Renal cortex interstitium (tissue), 11 donors: ENCODE results near the gene SAPCD2. TPM values are rescaled to one million over a fixed set of nuclear protein-coding genes. Genes with fewer than 3 reads are reported as not detected.

Experiments used
- DNase-seq, 11 donors: peaks; one replicate each; pipeline ENCODE4 v3.0.0-alpha.2; 2013; ENCODE audit warnings: low read depth in 9 of 11, low spot score in 4 of 11; ENCODE audit errors: extremely low read depth in 1 of 11
- polyA plus RNA-seq, 3 donors: library from polyadenylated mRNA; unstranded; fragments of 120-200 nt; gene quantifications; one replicate each; pipeline ENCODE4 v1.2.1, GENCODE V29; 2013; ENCODE audit not compliant: insufficient read length in 3 of 3

The SAPCD2 gene
- polyA plus RNA-seq, 3 donors, result 6.6 to 9.2 (median 6.8) TPM

- no peak for DNase-seq
Observed at GRCh38 chr9:137014776-137015539, 55.4 kb downstream of the SAPCD2 start.

GRCh38 chr9:137014166-137014565 is 56.2 kb downstream of the SAPCD2 start:
- no peak for DNase-seq

- no peak for DNase-seq
Observed at GRCh38 chr9:137013571-137013940, 56.8 kb downstream of the SAPCD2 start.

- DNase-seq, result no peak
Observed at GRCh38 chr9:137012694-137013570, 57.4 kb downstream of the SAPCD2 start.

Other genes starting within 250 kb of the SAPCD2 start
- gene AJM1, start 228.1 kb downstream of the SAPCD2 start, polyA plus RNA-seq, result 1 to 10 TPM in 2 of 3 donors, under 1 TPM in 1; 0.64 to 1.7 (median 1.5) TPM
- 100 to 1,000 TPM in 1 of 3 donors, 10 to 100 TPM in 2; 63.4 to 111 (median 93.7) TPM for gene PHPT1, start 221.1 kb downstream of the SAPCD2 start, polyA plus RNA-seq
- gene MAMDC4, start 218.2 kb downstream of the SAPCD2 start, polyA plus RNA-seq, result 10 to 100 TPM in 1 of 3 donors, 1 to 10 TPM in 2; 4.8 to 10.9 (median 9.9) TPM
- 100 to 1,000 TPM; 322 to 427 (median 394) TPM for gene EDF1, start 204.2 kb downstream of the SAPCD2 start, polyA plus RNA-seq
- 10 to 100 TPM; 10.2 to 15.9 (median 14.7) TPM for gene TRAF2, start 184.0 kb downstream of the SAPCD2 start, polyA plus RNA-seq
- gene FBXW5, start 125.8 kb downstream of the SAPCD2 start, polyA plus RNA-seq, result 10 to 100 TPM; 33.7 to 58.7 (median 54.3) TPM
- gene C8G, start 125.3 kb downstream of the SAPCD2 start, polyA plus RNA-seq, result 1 to 10 TPM in 1 of 3 donors, under 1 TPM in 2; 0.44 to 1.4 (median 0.57) TPM
- gene LCN12, start 118.3 kb downstream of the SAPCD2 start, polyA plus RNA-seq, result 10 to 100 TPM; 17.8 to 47.3 (median 24.5) TPM
- 100 to 1,000 TPM in 1 of 3 donors, 10 to 100 TPM in 2; 42.1 to 113 (median 66.3) TPM for gene PTGDS, start 93.1 kb downstream of the SAPCD2 start, polyA plus RNA-seq
- gene LCNL1, start 87.6 kb downstream of the SAPCD2 start, polyA plus RNA-seq, result under 1 TPM; 0.14 to 0.40 (median 0.39) TPM
- 10 to 100 TPM; 23.7 to 40.2 (median 39.3) TPM for gene PAXX, start 78.1 kb downstream of the SAPCD2 start, polyA plus RNA-seq
- under 1 TPM; 0.37 to 0.75 (median 0.39) TPM for gene CLIC3, start 74.0 kb downstream of the SAPCD2 start, polyA plus RNA-seq
- gene ABCA2, start 42.3 kb downstream of the SAPCD2 start, polyA plus RNA-seq, result 10 to 100 TPM; 43.4 to 66.6 (median 61.6) TPM
- gene FUT7, start 38.5 kb downstream of the SAPCD2 start, polyA plus RNA-seq, result under 1 TPM; 0.07 to 0.15 (median 0.12) TPM
- gene NPDC1, start 24.4 kb downstream of the SAPCD2 start, polyA plus RNA-seq, result 10 to 100 TPM; 12.9 to 38.4 (median 31.5) TPM
- 1 to 10 TPM; 4.3 to 5.3 (median 4.7) TPM for gene ENTPD2, start 16.5 kb downstream of the SAPCD2 start, polyA plus RNA-seq
- gene UAP1L1, start 7.0 kb upstream of the SAPCD2 start, polyA plus RNA-seq, result 1 to 10 TPM; 4.9 to 9.2 (median 5.7) TPM
- gene MAN1B1, start 16.4 kb upstream of the SAPCD2 start, polyA plus RNA-seq, result 10 to 100 TPM; 46.1 to 62.1 (median 55.3) TPM
- gene DPP7, start 44.2 kb upstream of the SAPCD2 start, polyA plus RNA-seq, result 10 to 100 TPM; 15.2 to 30.6 (median 24.7) TPM
- under 1 TPM in 1 of 3 donors, not detected in 2; 0.34 TPM for gene GRIN1, start 68.6 kb upstream of the SAPCD2 start, polyA plus RNA-seq
- under 1 TPM in 1 of 3 donors, not detected in 2; 0.14 TPM for gene LRRC26, start 99.5 kb upstream of the SAPCD2 start, polyA plus RNA-seq
- gene TMEM210, start 101.5 kb upstream of the SAPCD2 start, polyA plus RNA-seq, result not detected
- 10 to 100 TPM; 35.5 to 56.7 (median 49.2) TPM for gene ANAPC2, start 118.0 kb upstream of the SAPCD2 start, polyA plus RNA-seq
- 10 to 100 TPM; 36.9 to 62.9 (median 49.8) TPM for gene SSNA1, start 118.1 kb upstream of the SAPCD2 start, polyA plus RNA-seq
- gene TPRN, start 130.2 kb upstream of the SAPCD2 start, polyA plus RNA-seq, result 10 to 100 TPM; 14.8 to 17.3 (median 16.4) TPM
- gene TMEM203, start 135.1 kb upstream of the SAPCD2 start, polyA plus RNA-seq, result 10 to 100 TPM; 40.2 to 46.4 (median 42.7) TPM
- gene NDOR1, start 135.1 kb upstream of the SAPCD2 start, polyA plus RNA-seq, result 10 to 100 TPM in 2 of 3 donors, 1 to 10 TPM in 1; 8.2 to 15.1 (median 14.2) TPM
- 10 to 100 TPM in 2 of 3 donors, 1 to 10 TPM in 1; 6.0 to 13.3 (median 13.2) TPM for gene RNF208, start 151.7 kb upstream of the SAPCD2 start, polyA plus RNA-seq
- gene CYSRT1, start 154.6 kb upstream of the SAPCD2 start, polyA plus RNA-seq, result 10 to 100 TPM in 2 of 3 donors, 1 to 10 TPM in 1; 8.5 to 13.9 (median 12.8) TPM
- gene RNF224, start 156.9 kb upstream of the SAPCD2 start, polyA plus RNA-seq, result 10 to 100 TPM in 2 of 3 donors, 1 to 10 TPM in 1; 7.9 to 15.2 (median 12.0) TPM
- 10 to 100 TPM in 2 of 3 donors, 1 to 10 TPM in 1; 5.0 to 13.8 (median 11.6) TPM for gene SLC34A3, start 160.3 kb upstream of the SAPCD2 start, polyA plus RNA-seq
- 100 to 1,000 TPM; 331 to 492 (median 358) TPM for gene TUBB4B, start 170.7 kb upstream of the SAPCD2 start, polyA plus RNA-seq
- 1 to 10 TPM; 2.2 to 4.2 (median 2.6) TPM for gene STPG3, start 180.7 kb upstream of the SAPCD2 start, polyA plus RNA-seq
- 10 to 100 TPM; 49.8 to 62.2 (median 55.2) TPM for gene NELFB, start 184.8 kb upstream of the SAPCD2 start, polyA plus RNA-seq
- 1 to 10 TPM; 4.4 to 8.9 (median 6.3) TPM for gene TOR4A, start 207.2 kb upstream of the SAPCD2 start, polyA plus RNA-seq
- 1 to 10 TPM; 6.8 to 9.0 (median 7.7) TPM for gene NRARP, start 231.7 kb upstream of the SAPCD2 start, polyA plus RNA-seq